GM12878 (cell line): Measurements from ENCODE around the gene SPOCD1. TPM values are rescaled to one million over a fixed set of nuclear protein-coding genes. Genes with fewer than 3 reads are reported as not detected.

Experiments
- ATAC-seq: fragments of 200-7000 bp; cut with Tn5 transposase; 3 replicates; pipeline ENCODE4 v1.9.1; 2020; ENCODE audit warnings: mild to moderate bottlenecking, moderate library complexity
- BruUV-seq: library from RNA; stranded (reverse); fragments of 400-500 nt; replicated peaks from 2 replicates; lab custom pipeline; 2021; lab: Mats Ljungman, UMichigan
- CTCF ChIA-PET: fragments of 300-600 bp; sonication (Branson Sonifier 250); formaldehyde crosslinking; extraction: SDS; loops from one replicate; lab custom pipeline; 2021; ENCODE audit warnings: inconsistent platforms; lab: Yijun Ruan, JAX
- POLR2A ChIA-PET: fragments of 350-600 bp; formaldehyde crosslinking; extraction: SDS; loops from one replicate; lab custom pipeline; 2021; ENCODE audit warnings: inconsistent platforms; lab: Charles Lee
- RAD21 ChIA-PET: fragments of 300-600 bp; sonication (Branson Sonifier 250); formaldehyde crosslinking; loops from one replicate; lab custom pipeline; 2023; ENCODE audit warnings: antibody characterized with exemption; ENCODE audit not compliant: unreplicated experiment; lab: Charles Lee
- SMC1A ChIA-PET: fragments of 300-600 bp; sonication (Branson Sonifier 250); formaldehyde crosslinking; loops from one replicate; lab custom pipeline; 2023; ENCODE audit not compliant: unreplicated experiment, uncharacterized antibody; lab: Charles Lee
- DNase-seq: peaks from one replicate; pipeline ENCODE4 v3.0.0-alpha.2; 2011; ENCODE audit warnings: low read depth, low spot score
- FAIRE-seq: peaks from 3 replicates; lab custom pipeline; 2011; peaks lifted over from hg19 to GRCh38; lab: Jason Lieb, UNC
- H2AFZ ChIP-seq: 2 replicates; pipeline ENCODE4 v1.6.0; 2011; ENCODE audit warnings: low read depth, low read length, control low read depth; ENCODE audit not compliant: control insufficient read depth
- H3K27ac ChIP-seq: 2 replicates; pipeline ENCODE4 v1.5.1; 2011; ENCODE audit warnings: control low read depth; ENCODE audit not compliant: control insufficient read depth, insufficient read depth
- H3K27me3 ChIP-seq, 2 experiments: replicated peaks in 1 of 2; 2 replicates each; pipeline versions ENCODE4 v1.6.0 to v1.6.1; 2011; ENCODE audit warnings: low read length in 1 of 2; ENCODE audit not compliant: control insufficient read depth in 2 of 2, insufficient read depth in 2 of 2
- H3K36me3 ChIP-seq, 2 experiments: 2 replicates each; pipeline ENCODE4 v1.5.1; 2011; ENCODE audit warnings: low read length in 1 of 2; ENCODE audit not compliant: control insufficient read depth in 2 of 2, insufficient read depth in 2 of 2
- H3K4me1 ChIP-seq: 2 replicates; pipeline ENCODE4 v1.6.1; 2011; ENCODE audit warnings: mild to moderate bottlenecking, low read length, moderate library complexity, mixed read lengths; ENCODE audit not compliant: control insufficient read depth, insufficient read depth
- H3K4me2 ChIP-seq: 2 replicates; pipeline ENCODE4 v1.6.0; 2011; ENCODE audit warnings: control low read depth; ENCODE audit not compliant: control insufficient read depth, insufficient read depth
- H3K4me3 ChIP-seq: fragments of 200-600 bp; sonication (generic); 2 replicates; pipeline ENCODE4 v1.5.1; 2016
- H3K79me2 ChIP-seq: 2 replicates; pipeline ENCODE4 v1.6.0; 2011; ENCODE audit warnings: low read length; ENCODE audit not compliant: control insufficient read depth, insufficient read depth
- H3K9ac ChIP-seq: 2 replicates; pipeline ENCODE4 v1.8.0; 2011; ENCODE audit warnings: low read length, control low read depth, mixed read lengths; ENCODE audit not compliant: control insufficient read depth, insufficient read depth
- H3K9me3 ChIP-seq: replicated peaks from 3 replicates; pipeline ENCODE4 v1.5.1; 2011; ENCODE audit warnings: mild to moderate bottlenecking, low read length; ENCODE audit not compliant: control insufficient read depth, insufficient read depth
- H4K20me1 ChIP-seq: 2 replicates; pipeline ENCODE4 v1.6.0; 2011; ENCODE audit not compliant: control insufficient read depth, insufficient read depth
- ATF2 ChIP-seq: IDR thresholded peaks from 2 replicates; pipeline ENCODE4 v1.6.1; 2012; ENCODE audit warnings: low read length, inconsistent platforms
- E2F8 ChIP-seq: fragments of 450-650 bp; IDR thresholded peaks from 2 replicates; pipeline ENCODE4 v1.6.1; 2018; ENCODE audit warnings: mild to moderate bottlenecking, low read depth, moderate library complexity; ENCODE audit not compliant: partially characterized antibody
- HSF1 ChIP-seq: fragments of 150-350 bp; IDR thresholded peaks from 2 replicates; pipeline ENCODE4 v1.6.1; 2014; ENCODE audit warnings: mild to moderate bottlenecking, low read depth, low read length
- MEF2B ChIP-seq: fragments of 450-650 bp; IDR thresholded peaks from 2 replicates; pipeline ENCODE4 v1.6.1; 2018; ENCODE audit warnings: mild to moderate bottlenecking, moderate library complexity; ENCODE audit not compliant: partially characterized antibody, poor library complexity, severe bottlenecking
- PKNOX1 ChIP-seq: fragments of 450-650 bp; IDR thresholded peaks from 2 replicates; pipeline ENCODE4 v1.6.1; 2016; ENCODE audit warnings: mild to moderate bottlenecking
- YY1 ChIP-seq: IDR thresholded peaks from 2 replicates; pipeline ENCODE4 v1.6.1; 2011; ENCODE audit warnings: low read depth, mild to moderate bottlenecking, low read length
- ZBTB33 ChIP-seq: fragments of 450-650 bp; IDR thresholded peaks from 2 replicates; pipeline ENCODE4 v1.6.1; 2017; ENCODE audit warnings: mild to moderate bottlenecking
- WGBS: methylation state at CpG from one replicate; pipeline ENCODE4 v1.1.6; 2016; ENCODE audit warnings: low lambda C conversion rate; ENCODE audit not compliant: insufficient replicate concordance, insufficient coverage; ENCODE audit errors: missing lambda C conversion rate; 5-methylcytosine and 5-hydroxymethylcytosine counted together
- in situ Hi-C: fragments of 300-500 bp; cut with MboI; formaldehyde crosslinking; loops from 9 replicates; pipeline ENCODE4 v1.14.3; 2018; ENCODE audit warnings: mixed read lengths
- intact Hi-C: fragments of 100-400 bp; cut with micrococcal nuclease; formaldehyde crosslinking; loops from one replicate; pipeline ENCODE4 v1.14.2; 2022; ENCODE audit not compliant: unreplicated experiment
- polyA plus RNA-seq, 11 experiments: library from polyadenylated mRNA; depleted of rRNA in 4 of 11; unstranded in 6 of 11; stranded (reverse) in 5 of 11; fragments of >200 nt; fragmentation: Nextera tagmentation in 4 of 11; fragmentation: Illumina TruSeq in 1 of 11; extraction: Ambion mirVana in 4 of 11; extraction: Trizol in 1 of 11; gene quantifications; 1 replicate in 1 of 11; 2 replicates in 10 of 11; pipeline versions ENCODE4 v1.2.1 to v1.2.3, GENCODE V29; 2011 to 2016; ENCODE audit warnings: inconsistent platforms in 2 of 11, missing spikeins in 2 of 11, low read depth in 1 of 11
- total RNA-seq, 4 experiments: library from RNA; depleted of rRNA in 3 of 4; stranded (reverse); fragments of >200 nt in 3 of 4; fragmentation: Illumina TruSeq in 1 of 4; extraction: Trizol in 1 of 4; gene quantifications; 2 replicates each; pipeline versions ENCODE4 v1.2.1 to v1.2.3, GENCODE V29; 2013 to 2021

The SPOCD1 gene
- total and polyA plus RNA-seq, 10 of the 15 experiments (the other 5 are each of a cell fraction or from before 2014, with no cell fraction given), result 0.02 to 0.65 (median 0.13) TPM; not detected in 4

- TF ChIP-seq ATF2 (no peak), HSF1 (no peak), YY1 (no peak)
These were observed 29.9 kb downstream of the SPOCD1 start (continued) for GRCh38 chr1:31785947-31786290.

- TF ChIP-seq MEF2B (peak; percentile 51), E2F8 (no peak), PKNOX1 (0 out of 2 replicates have a peak, but pooled peaks have one; percentile 5), ZBTB33 (peak; percentile 60; the same call in 1 of the 2 replicates)
- DNase-seq, result no peak
These were observed 30.5 kb downstream of the SPOCD1 start for GRCh38 chr1:31785020-31785946.

More at GRCh38 chr1:31785020-31785946, 30.5 kb downstream of the SPOCD1 start:
- no peaks in the 10 kb centered on the region for H3K27me3 ChIP-seq
- 35% methylated on average over 20 of the region's 20 CpGs for WGBS
- in situ Hi-C loops, result no loop called here
- no peaks in the 10 kb centered on the region for H3K9me3 ChIP-seq
- H2AFZ ChIP-seq, result peak overlapping the region; percentile 28
- RAD21 ChIA-PET, result interaction anchor here (0.8 to 1.3 kb wide), 2 partner anchors 22 to 236 kb away, joined by 3 read pairs; no protein-coding TSS in a partner anchor
- H3K9ac ChIP-seq, result no peak overlapping the region
- H3K36me3 ChIP-seq, result no peaks in the 10 kb centered on the region
- H3K79me2 ChIP-seq, result no peaks in the 10 kb centered on the region
- peaks cover 19% of the 10 kb centered on the region for H3K4me1 ChIP-seq
- no peak overlapping the region for H3K27ac ChIP-seq
- H3K4me2 ChIP-seq, result no peak overlapping the region
- no TSS peak for BruUV-seq
- ATAC-seq, result no peak
- H4K20me1 ChIP-seq, result no peaks in the 10 kb centered on the region
- FAIRE-seq, result no peak
- CTCF ChIA-PET, result interaction anchor here (1.6 to 5.4 kb wide), 2 partner anchors 72 to 121 kb away, joined by 6 to 90 read pairs; no protein-coding TSS in a partner anchor
- intact Hi-C loops, result no loop called here
- SMC1A ChIA-PET, result interaction anchor here (1.3 kb wide), 1 partner anchor 121 kb away, joined by 3 read pairs; no protein-coding TSS in a partner anchor
- no peak overlapping the region for H3K4me3 ChIP-seq
- POLR2A ChIA-PET, result interaction anchor here (0.5 kb wide), 1 partner anchor 588 kb away, joined by 7 read pairs; no protein-coding TSS in a partner anchor
